ENCODE measurements around the gene USP26. TPM values are rescaled to one million over a fixed set of nuclear protein-coding genes. Genes with fewer than 3 reads are reported as not detected.
"Not testable (repeated sequence)": the region's sequence is repeated elsewhere in the genome, so short reads cannot be mapped to it uniquely, and the experiment has no call there.

Gene USP26
- total and polyA plus RNA-seq, 11 donors, result not detected

DNA sequence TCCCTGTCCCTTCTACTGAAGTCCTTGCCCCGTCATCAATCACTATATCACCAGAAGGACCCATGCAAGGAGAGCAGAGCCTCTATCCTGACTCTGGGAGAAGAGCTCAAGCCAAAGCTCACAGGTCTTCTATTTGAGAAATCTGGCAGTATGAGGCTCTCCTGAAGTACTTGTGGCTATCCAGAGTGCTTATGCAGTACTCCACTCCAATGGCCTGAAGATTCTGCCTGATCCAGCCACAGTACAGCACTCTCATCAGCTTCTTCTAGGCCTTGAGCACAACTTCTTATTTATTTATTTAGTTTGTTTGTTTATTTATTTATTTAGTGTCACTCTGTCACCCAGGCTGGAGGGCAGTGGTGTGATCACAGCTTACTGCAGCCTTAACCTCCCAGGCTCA lies 13.0 kb downstream of the USP26 start:
- Histone ChIP-seq H3K4me3 (no peak overlapping the region), H3K27ac (no peak overlapping the region), H3K9me3 (no peaks in the 10 kb centered on the region), H3K27me3 (peaks cover 0 to 18% (median 0%) of the 10 kb centered on the region in 9 donors), H3K4me1 (no peaks in the 10 kb centered on the region), H3K36me3 (no peaks in the 10 kb centered on the region)
- WGBS, 4 donors, result 46 to 85% (median 69%) methylated on average over 1 of the region's 1 CpG
- DNase-seq (no peak), ATAC-seq (no peak)
- intact Hi-C loops (cut with DNase I), result no loop called here
- no peak for TF ChIP-seq POLR2A (IDR thresholded peaks at IDR 0.05)
- TF ChIP-seq CTCF (IDR thresholded peaks at IDR 0.05), result no peak

DNA sequence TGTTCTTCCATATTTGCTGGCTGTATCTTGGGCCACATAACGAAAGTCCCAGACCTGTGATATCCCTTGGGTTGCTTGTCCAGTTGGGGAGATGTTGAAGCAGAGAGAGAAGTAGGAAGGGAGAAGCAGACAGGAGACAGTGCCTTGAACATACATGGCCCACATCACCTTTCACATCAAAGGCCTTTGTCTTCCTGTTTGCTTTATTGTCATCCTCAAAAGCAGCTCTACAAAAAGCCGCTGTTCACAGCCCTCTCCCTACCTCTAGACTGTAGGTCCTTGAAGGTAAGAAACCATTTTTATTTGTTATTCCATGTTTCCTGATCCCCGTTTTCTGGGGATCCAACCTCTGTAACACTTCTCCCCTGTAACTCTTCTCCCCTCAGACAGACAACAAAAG lies 14.9 kb downstream of the USP26 start:
- 52 to 85% (median 66%) methylated on average over 3 of the region's 3 CpGs for WGBS, 4 donors
- ATAC-seq (no peak), DNase-seq (no peak)
- H3K4me1 ChIP-seq, result no peaks in the 10 kb centered on the region
- no peaks in the 10 kb centered on the region for H3K36me3 ChIP-seq
- no peaks in the 10 kb centered on the region for H3K9me3 ChIP-seq
- no peak overlapping the region for H3K4me3 ChIP-seq
- no peak overlapping the region for H3K27ac ChIP-seq
- peaks cover 0 to 16% (median 0%) of the 10 kb centered on the region in 9 donors for H3K27me3 ChIP-seq
- intact Hi-C loops (cut with DNase I), result no loop called here
- no peak for TF ChIP-seq CTCF (IDR thresholded peaks at IDR 0.05)
- no peak for TF ChIP-seq POLR2A (IDR thresholded peaks at IDR 0.05)

GRCh38 chrX:133077856-133078255 lies 19.1 kb downstream of the USP26 start:
- H3K36me3 ChIP-seq; ATAC-seq; H3K9me3 ChIP-seq; H3K4me3 ChIP-seq; H3K27me3 ChIP-seq; intact Hi-C loops (cut with DNase I); DNase-seq; H3K4me1 ChIP-seq; H3K27ac ChIP-seq: not testable (repeated sequence)
- WGBS, 4 donors, result 81 to 85% (median 84%) methylated on average over 4 of the region's 4 CpGs

DNA sequence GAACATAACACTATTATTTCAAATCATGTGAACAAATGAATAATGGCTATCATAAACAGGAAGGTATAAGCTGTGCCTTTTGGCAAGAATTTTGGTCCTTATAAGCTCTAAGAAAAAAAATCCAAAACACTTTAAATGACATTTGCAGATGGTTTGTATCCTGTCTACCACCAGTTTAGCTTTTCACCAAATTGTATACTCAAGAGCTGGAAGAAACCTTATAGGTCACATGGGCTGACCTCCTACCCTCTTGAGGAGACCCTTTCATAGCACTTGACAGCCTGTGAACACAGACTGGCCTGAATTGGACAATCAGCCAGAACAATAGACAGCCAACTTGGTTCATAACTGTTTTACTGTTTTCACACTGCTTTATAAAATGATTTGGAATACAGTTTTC lies 24.3 kb downstream of the USP26 start:
- intact Hi-C loops (cut with DNase I), result no loop called here
- Histone ChIP-seq H3K4me3 (no peak overlapping the region), H3K36me3 (no peaks in the 10 kb centered on the region), H3K9me3 (peaks cover 0 to 1% (median 0%) of the 10 kb centered on the region in 12 donors), H3K27me3 (peaks cover 0 to 5% (median 0%) of the 10 kb centered on the region in 9 donors), H3K4me1 (no peaks in the 10 kb centered on the region), H3K27ac (no peak overlapping the region)
- ATAC-seq (no peak), DNase-seq (no peak)
- TF ChIP-seq CTCF (IDR thresholded peaks at IDR 0.05) (no peak), POLR2A (IDR thresholded peaks at IDR 0.05) (no peak)

- DNase-seq, result no peak
- intact Hi-C loops (cut with DNase I), result no loop called here
- WGBS, 4 donors, result 74 to 95% (median 89%) methylated on average over 2 of the region's 2 CpGs
- Histone ChIP-seq H3K27me3 (peaks cover 0 to 9% (median 0%) of the 10 kb centered on the region in 9 donors), H3K27ac (no peak overlapping the region), H3K4me1 (no peaks in the 10 kb centered on the region), H3K9me3 (peaks cover 0 to 1% (median 0%) of the 10 kb centered on the region in 12 donors), H3K4me3 (no peak overlapping the region), H3K36me3 (no peaks in the 10 kb centered on the region)
- TF ChIP-seq POLR2A (IDR thresholded peaks at IDR 0.05), result no peak
- no peak for TF ChIP-seq CTCF (IDR thresholded peaks at IDR 0.05)
- ATAC-seq, result no peak
Observed at GRCh38 chrX:133068461-133068860, 28.4 kb downstream of the USP26 start.
